ENCODE data around the gene SMIM23. TPM values are rescaled to one million over a fixed set of nuclear protein-coding genes. Genes with fewer than 3 reads are reported as not detected.

The SMIM23 gene
- total and polyA plus RNA-seq, 5 donors from 2014 or later: not detected

GRCh38 chr5:171820561-171820960 is 34.9 kb downstream of the SMIM23 start:
- no peaks in the 10 kb centered on the region for H3K9me3 ChIP-seq (ENCODE audit: control insufficient read depth in 2 of 2, low read length in 2 of 2)
- H3K4me1 ChIP-seq (ENCODE audit: control insufficient read depth, insufficient read depth, low read length, poor library complexity, severe bottlenecking): no peaks in the 10 kb centered on the region
- no peak overlapping the region for H3K4me3 Mint-ChIP-seq
- no peak overlapping the region for H3K27ac ChIP-seq (ENCODE audit: insufficient read depth, low read length, poor library complexity, severe bottlenecking)
- ATAC-seq (ENCODE audit: low read depth in 2 of 2) (no peak), DNase-seq (no peak)
- no peaks in the 10 kb centered on the region for H3K4me1 Mint-ChIP-seq
- H3K9me3 Mint-ChIP-seq: peaks cover 0 to 2% (median 0%) of the 10 kb centered on the region in 7 donors
- peaks cover 2% of the 10 kb centered on the region for H3K36me3 Mint-ChIP-seq
- H3K27me3 Mint-ChIP-seq: no peaks in the 10 kb centered on the region
- no peak overlapping the region for H3K27ac Mint-ChIP-seq
- H3K36me3 ChIP-seq (ENCODE audit: control insufficient read depth, insufficient read depth, low read length): no peaks in the 10 kb centered on the region
- no peaks in the 10 kb centered on the region for H3K27me3 ChIP-seq (ENCODE audit: control insufficient read depth, insufficient read depth, low read length)
- no peak overlapping the region for H3K4me3 ChIP-seq (ENCODE audit: low read depth, low read length)

GRCh38 chr5:171821286-171821685 is 35.7 kb downstream of the SMIM23 start:
- H3K27ac Mint-ChIP-seq: no peak overlapping the region
- H3K4me3 Mint-ChIP-seq: no peak overlapping the region
- peaks cover 3% of the 10 kb centered on the region for H3K36me3 Mint-ChIP-seq
- ATAC-seq (ENCODE audit: low read depth in 2 of 2) (no peak), DNase-seq (no peak)
- H3K27me3 Mint-ChIP-seq: no peaks in the 10 kb centered on the region
- H3K4me1 ChIP-seq (ENCODE audit: control insufficient read depth, insufficient read depth, low read length, poor library complexity, severe bottlenecking): no peaks in the 10 kb centered on the region
- no peak overlapping the region for H3K27ac ChIP-seq (ENCODE audit: insufficient read depth, low read length, poor library complexity, severe bottlenecking)
- no peaks in the 10 kb centered on the region for H3K9me3 ChIP-seq (ENCODE audit: control insufficient read depth in 2 of 2, low read length in 2 of 2)
- no peaks in the 10 kb centered on the region for H3K36me3 ChIP-seq (ENCODE audit: control insufficient read depth, insufficient read depth, low read length)
- no peak overlapping the region for H3K4me3 ChIP-seq (ENCODE audit: low read depth, low read length)
- no peaks in the 10 kb centered on the region for H3K4me1 Mint-ChIP-seq
- H3K27me3 ChIP-seq (ENCODE audit: control insufficient read depth, insufficient read depth, low read length): no peaks in the 10 kb centered on the region
- peaks cover 0 to 2% (median 0%) of the 10 kb centered on the region in 7 donors for H3K9me3 Mint-ChIP-seq

GRCh38 chr5:171823269-171823668 is 37.7 kb downstream of the SMIM23 start:
- H3K27ac Mint-ChIP-seq: no peak overlapping the region
- ATAC-seq (ENCODE audit: low read depth in 2 of 2): no peak
- no peaks in the 10 kb centered on the region for H3K4me1 Mint-ChIP-seq
- H3K4me3 ChIP-seq (ENCODE audit: low read depth, low read length): no peak overlapping the region
- no peaks in the 10 kb centered on the region for H3K9me3 ChIP-seq (ENCODE audit: control insufficient read depth in 2 of 2, low read length in 2 of 2)
- H3K4me1 ChIP-seq (ENCODE audit: control insufficient read depth, insufficient read depth, low read length, poor library complexity, severe bottlenecking): no peaks in the 10 kb centered on the region
- no peaks in the 10 kb centered on the region for H3K36me3 ChIP-seq (ENCODE audit: control insufficient read depth, insufficient read depth, low read length)
- H3K9me3 Mint-ChIP-seq: peaks cover 0 to 2% (median 0%) of the 10 kb centered on the region in 7 donors
- H3K27me3 ChIP-seq (ENCODE audit: control insufficient read depth, insufficient read depth, low read length): no peaks in the 10 kb centered on the region
- H3K27ac ChIP-seq (ENCODE audit: insufficient read depth, low read length, poor library complexity, severe bottlenecking): no peak overlapping the region
- no peak for DNase-seq
- no peaks in the 10 kb centered on the region for H3K27me3 Mint-ChIP-seq
- peaks cover 3% of the 10 kb centered on the region for H3K36me3 Mint-ChIP-seq
- H3K4me3 Mint-ChIP-seq: no peak overlapping the region

- no peaks in the 10 kb centered on the region for H3K9me3 ChIP-seq (ENCODE audit: control insufficient read depth in 2 of 2, low read length in 2 of 2)
- H3K27ac ChIP-seq (ENCODE audit: insufficient read depth, low read length, poor library complexity, severe bottlenecking): no peak overlapping the region
- no peaks in the 10 kb centered on the region for H3K4me1 ChIP-seq (ENCODE audit: control insufficient read depth, insufficient read depth, low read length, poor library complexity, severe bottlenecking)
- no peaks in the 10 kb centered on the region for H3K36me3 ChIP-seq (ENCODE audit: control insufficient read depth, insufficient read depth, low read length)
- DNase-seq (no peak), ATAC-seq (ENCODE audit: low read depth in 2 of 2) (no peak)
- Mint-ChIP-seq H3K36me3 (peaks cover 3% of the 10 kb centered on the region), H3K4me3 (no peak overlapping the region), H3K27ac (no peak overlapping the region), H3K4me1 (no peaks in the 10 kb centered on the region), H3K9me3 (peaks cover 0 to 2% (median 0%) of the 10 kb centered on the region in 7 donors), H3K27me3 (no peaks in the 10 kb centered on the region)
- peaks cover 1% of the 10 kb centered on the region for H3K27me3 ChIP-seq (ENCODE audit: control insufficient read depth, insufficient read depth, low read length)
- no peak overlapping the region for H3K4me3 ChIP-seq (ENCODE audit: low read depth, low read length)
Measured at GRCh38 chr5:171825051-171825450, 39.4 kb downstream of the SMIM23 start.

DNA sequence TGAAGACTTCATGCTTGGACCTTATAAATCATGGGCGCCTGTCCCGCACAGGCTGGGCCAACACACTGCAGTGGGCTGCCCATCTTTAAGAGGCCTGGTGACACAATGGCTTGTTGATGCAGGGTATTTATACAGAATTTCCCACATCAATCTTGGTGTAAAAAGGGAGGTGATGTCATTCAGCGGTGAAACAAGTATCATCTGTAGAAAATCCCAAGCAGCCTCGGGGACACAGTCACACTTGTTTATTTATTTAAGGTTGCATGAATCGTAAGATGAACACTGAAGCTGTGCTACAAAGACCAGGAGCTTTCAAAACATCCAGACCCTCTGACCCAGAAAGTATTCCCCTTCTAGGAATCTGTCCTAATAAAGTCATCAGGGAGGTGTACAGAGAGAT is 40.5 kb downstream of the SMIM23 start:
- no peaks in the 10 kb centered on the region for H3K36me3 ChIP-seq (ENCODE audit: control insufficient read depth, insufficient read depth, low read length)
- no peak overlapping the region for H3K4me3 ChIP-seq (ENCODE audit: low read depth, low read length)
- Mint-ChIP-seq H3K27me3 (no peaks in the 10 kb centered on the region), H3K36me3 (peaks cover 3% of the 10 kb centered on the region), H3K4me1 (no peaks in the 10 kb centered on the region), H3K9me3 (peaks cover 0 to 2% (median 1%) of the 10 kb centered on the region in 7 donors), H3K27ac (no peak overlapping the region), H3K4me3 (no peak overlapping the region)
- H3K4me1 ChIP-seq (ENCODE audit: control insufficient read depth, insufficient read depth, low read length, poor library complexity, severe bottlenecking): no peaks in the 10 kb centered on the region
- H3K27ac ChIP-seq (ENCODE audit: insufficient read depth, low read length, poor library complexity, severe bottlenecking): no peak overlapping the region
- DNase-seq (no peak), ATAC-seq (ENCODE audit: low read depth in 2 of 2) (no peak)
- peaks cover 1% of the 10 kb centered on the region for H3K27me3 ChIP-seq (ENCODE audit: control insufficient read depth, insufficient read depth, low read length)
- H3K9me3 ChIP-seq (ENCODE audit: control insufficient read depth in 2 of 2, low read length in 2 of 2): no peaks in the 10 kb centered on the region

- H3K4me3 Mint-ChIP-seq: no peak overlapping the region
- H3K9me3 Mint-ChIP-seq: peaks cover 0 to 6% (median 2%) of the 10 kb centered on the region in 7 donors
- ATAC-seq (ENCODE audit: low read depth in 2 of 2): no peak
- peaks cover 3% of the 10 kb centered on the region for H3K36me3 Mint-ChIP-seq
- no peak overlapping the region for H3K27ac ChIP-seq (ENCODE audit: insufficient read depth, low read length, poor library complexity, severe bottlenecking)
- H3K27ac Mint-ChIP-seq: no peak overlapping the region
- no peaks in the 10 kb centered on the region for H3K4me1 ChIP-seq (ENCODE audit: control insufficient read depth, insufficient read depth, low read length, poor library complexity, severe bottlenecking)
- no peak for DNase-seq
- no peaks in the 10 kb centered on the region for H3K9me3 ChIP-seq (ENCODE audit: control insufficient read depth in 2 of 2, low read length in 2 of 2)
- no peak overlapping the region for H3K4me3 ChIP-seq (ENCODE audit: low read depth, low read length)
- H3K27me3 ChIP-seq (ENCODE audit: control insufficient read depth, insufficient read depth, low read length): peaks cover 1% of the 10 kb centered on the region
- no peaks in the 10 kb centered on the region for H3K27me3 Mint-ChIP-seq
- H3K36me3 ChIP-seq (ENCODE audit: control insufficient read depth, insufficient read depth, low read length): no peaks in the 10 kb centered on the region
- no peaks in the 10 kb centered on the region for H3K4me1 Mint-ChIP-seq
Measured at GRCh38 chr5:171827162-171827561, 41.5 kb downstream of the SMIM23 start.

GRCh38 chr5:171830686-171831085 is 45.1 kb downstream of the SMIM23 start:
- Histone ChIP-seq H3K27me3 (ENCODE audit: control insufficient read depth, insufficient read depth, low read length) (peaks cover 1% of the 10 kb centered on the region), H3K4me1 (ENCODE audit: control insufficient read depth, insufficient read depth, low read length, poor library complexity, severe bottlenecking) (no peaks in the 10 kb centered on the region), H3K9me3 (ENCODE audit: control insufficient read depth in 2 of 2, low read length in 2 of 2) (no peaks in the 10 kb centered on the region), H3K36me3 (ENCODE audit: control insufficient read depth, insufficient read depth, low read length) (no peaks in the 10 kb centered on the region), H3K27ac (ENCODE audit: insufficient read depth, low read length, poor library complexity, severe bottlenecking) (no peak overlapping the region), H3K4me3 (ENCODE audit: low read depth, low read length) (no peak overlapping the region)
- no peaks in the 10 kb centered on the region for H3K27me3 Mint-ChIP-seq
- no peak overlapping the region for H3K27ac Mint-ChIP-seq
- peaks cover 0 to 19% (median 2%) of the 10 kb centered on the region in 7 donors for H3K9me3 Mint-ChIP-seq
- H3K36me3 Mint-ChIP-seq: peaks cover 14% of the 10 kb centered on the region
- DNase-seq: no peak
- ATAC-seq (ENCODE audit: low read depth in 2 of 2): no peak
- H3K4me1 Mint-ChIP-seq: no peaks in the 10 kb centered on the region
- no peak overlapping the region for H3K4me3 Mint-ChIP-seq

DNA sequence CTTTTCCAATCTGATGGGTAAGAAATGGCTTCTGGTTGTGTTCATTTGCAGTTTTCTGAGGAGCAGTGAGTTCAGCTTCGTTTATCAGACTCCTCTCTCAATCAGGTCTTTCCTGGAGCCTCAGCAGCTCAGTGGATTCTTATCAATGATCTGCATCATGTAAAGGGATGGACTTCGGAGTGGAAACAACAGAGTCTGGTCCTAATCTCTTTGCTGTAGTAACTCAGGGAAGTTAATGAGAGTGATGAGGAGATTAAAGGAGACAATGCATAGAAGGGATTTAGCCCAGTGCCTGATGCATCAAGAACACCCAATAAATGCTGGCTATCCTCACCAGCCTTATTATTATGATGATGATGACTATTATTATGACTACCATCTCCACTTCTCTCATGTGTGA is 47.2 kb downstream of the SMIM23 start:
- Mint-ChIP-seq H3K36me3 (peaks cover 14% of the 10 kb centered on the region), H3K9me3 (peaks cover 0 to 19% (median 1%) of the 10 kb centered on the region in 7 donors), H3K4me1 (no peaks in the 10 kb centered on the region), H3K27ac (no peak overlapping the region), H3K27me3 (no peaks in the 10 kb centered on the region), H3K4me3 (no peak overlapping the region)
- H3K4me1 ChIP-seq (ENCODE audit: control insufficient read depth, insufficient read depth, low read length, poor library complexity, severe bottlenecking): no peaks in the 10 kb centered on the region
- no peaks in the 10 kb centered on the region for H3K9me3 ChIP-seq (ENCODE audit: control insufficient read depth in 2 of 2, low read length in 2 of 2)
- no peaks in the 10 kb centered on the region for H3K36me3 ChIP-seq (ENCODE audit: control insufficient read depth, insufficient read depth, low read length)
- H3K27ac ChIP-seq (ENCODE audit: insufficient read depth, low read length, poor library complexity, severe bottlenecking): no peak overlapping the region
- peaks cover 1% of the 10 kb centered on the region for H3K27me3 ChIP-seq (ENCODE audit: control insufficient read depth, insufficient read depth, low read length)
- ATAC-seq (ENCODE audit: low read depth in 2 of 2) (no peak), DNase-seq (no peak)
- no peak overlapping the region for H3K4me3 ChIP-seq (ENCODE audit: low read depth, low read length)
